Panc1 (cell line): Measurements from ENCODE around the gene LIME1. TPM values are rescaled to one million over a fixed set of nuclear protein-coding genes. Genes with fewer than 3 reads are reported as not detected.

Source experiments
- ATAC-seq: fragments of 200-7000 bp; cut with Tn5 transposase; 2 replicates; pipeline ENCODE4 v1.9.1; 2020; ENCODE audit warnings: mild to moderate bottlenecking, moderate library complexity
- BruUV-seq: library from RNA; stranded (reverse); fragments of 400-500 nt; replicated peaks from 2 replicates; lab custom pipeline; 2021; lab: Mats Ljungman, UMichigan
- CTCF ChIA-PET: fragments of 300-600 bp; sonication (Branson Sonifier 250); formaldehyde crosslinking; loops from one replicate; lab custom pipeline; 2022; ENCODE audit warnings: antibody characterized with exemption; lab: Charles Lee
- POLR2A ChIA-PET: fragments of 300-600 bp; sonication (Branson Sonifier 250); formaldehyde crosslinking; loops from one replicate; lab custom pipeline; 2022; ENCODE audit warnings: antibody characterized with exemption; lab: Charles Lee
- DNase-seq: peaks from one replicate; pipeline ENCODE4 v3.0.0-alpha.2; 2010; ENCODE audit warnings: low read depth, low spot score
- H3K27ac ChIP-seq: 2 replicates; pipeline ENCODE4 v1.5.1; 2011; ENCODE audit warnings: mild to moderate bottlenecking, low read length, inconsistent platforms
- H3K27me3 ChIP-seq: fragments of 200-500 bp; sonication (Bioruptor generic); 2 replicates; pipeline ENCODE4 v1.6.0; 2014; ENCODE audit warnings: low read length, inconsistent platforms; ENCODE audit not compliant: control insufficient read depth, insufficient read depth
- H3K36me3 ChIP-seq: fragments of 200-500 bp; sonication (Bioruptor generic); 2 replicates; pipeline ENCODE4 v1.5.1; 2014; ENCODE audit warnings: inconsistent platforms, mild to moderate bottlenecking, low read length, moderate library complexity; ENCODE audit not compliant: control insufficient read depth, insufficient read depth
- H3K4me1 ChIP-seq: 2 replicates; pipeline ENCODE4 v1.5.1; 2011; ENCODE audit warnings: inconsistent platforms, mild to moderate bottlenecking, low read length, moderate library complexity; ENCODE audit not compliant: control insufficient read depth, insufficient read depth
- H3K4me3 ChIP-seq, 2 experiments: 2 replicates each; pipeline ENCODE4 v1.5.1; 2011 to 2012; ENCODE audit warnings: low read depth in 2 of 2, low read length in 2 of 2, mild to moderate bottlenecking in 2 of 2, inconsistent platforms in 1 of 2, moderate library complexity in 1 of 2
- H3K9me3 ChIP-seq: fragments of 200-500 bp; sonication (Bioruptor generic); 2 replicates; pipeline ENCODE4 v1.5.1; 2014; ENCODE audit warnings: low read depth, mild to moderate bottlenecking, inconsistent platforms, low read length, moderate library complexity; ENCODE audit not compliant: control insufficient read depth, insufficient read depth
- CTCF ChIP-seq: fragments of 450-650 bp; IDR thresholded peaks from 2 replicates; pipeline ENCODE4 v1.5.1; 2017; ENCODE audit warnings: mild to moderate bottlenecking
- POLR2AphosphoS5 ChIP-seq: IDR thresholded peaks from 2 replicates; pipeline ENCODE4 v1.6.1; 2012; ENCODE audit warnings: mild to moderate bottlenecking, low read depth, low read length, moderate library complexity
- REST ChIP-seq, 2 experiments: IDR thresholded peaks; 2 replicates each; pipeline ENCODE4 v1.6.1; 2011 to 2012; ENCODE audit warnings: low read depth in 2 of 2, control low read depth in 1 of 2, low read length in 1 of 2, mild to moderate bottlenecking in 1 of 2, moderate library complexity in 1 of 2; ENCODE audit not compliant: insufficient read depth in 1 of 2
- SIN3A ChIP-seq: IDR thresholded peaks from 2 replicates; pipeline ENCODE4 v1.6.1; 2012; ENCODE audit warnings: low read depth, mild to moderate bottlenecking, low read length, moderate library complexity, borderline replicate concordance; ENCODE audit not compliant: insufficient read depth
- TCF7L2 ChIP-seq: IDR thresholded peaks from 2 replicates; pipeline ENCODE4 v1.6.1; 2011; ENCODE audit warnings: mild to moderate bottlenecking, low read depth, low read length, inconsistent platforms
- in situ Hi-C: cut with HindIII; loops from 2 replicates; pipeline ENCODE4 v1.10.0; 2016; ENCODE audit warnings: low sequenced_read_pairs, low pct_unique_long_range_greater_than_20kb
- intact Hi-C: fragments of 100-400 bp; cut with micrococcal nuclease; formaldehyde crosslinking; loops from one replicate; pipeline ENCODE4 v1.10.0; 2022; ENCODE audit not compliant: unreplicated experiment
- total RNA-seq: library from RNA; stranded (reverse); gene quantifications from one replicate; pipeline ENCODE4 v1.2.1, GENCODE V29; 2021; ENCODE audit not compliant: unreplicated experiment

LIME1 gene
- total RNA-seq, 1 experiment from 2014 or later = 15.2 TPM

- POLR2A ChIA-PET = no interaction called here
- intact Hi-C loops = no loop called here
- in situ Hi-C loops = no loop called here
- no peak for TF ChIP-seq TCF7L2
- TF ChIP-seq SIN3A = 0 out of 2 replicates have a peak, but pooled peaks have one; percentile 19
- peak overlapping the region; percentile 76 to 90 for H3K4me3 ChIP-seq
- DNase-seq (no peak), ATAC-seq (peak; percentile 57)
- no peaks in the 10 kb centered on the region for H3K27me3 ChIP-seq
- H3K36me3 ChIP-seq = peaks cover 12% of the 10 kb centered on the region; the same call in 1 of the 2 replicates
- peaks cover 28% of the 10 kb centered on the region for H3K4me1 ChIP-seq
- no peaks in the 10 kb centered on the region for H3K9me3 ChIP-seq
- CTCF ChIA-PET = interaction anchor here (0.8 kb wide), 1 partner anchor 128 kb away, joined by 3 read pairs; no protein-coding TSS in a partner anchor
- H3K27ac ChIP-seq = peak overlapping the region; percentile 91
- BruUV-seq = no TSS peak
Observed at GRCh38 chr20:63706852-63707557, 29.5 kb upstream of the LIME1 start.

GRCh38 chr20:63707558-63708300 is 28.7 kb upstream of the LIME1 start, which contains the start of the genes ARFRP1 and ZGPAT:
TSS of gene ARFRP1 (minus strand) at chr20:63707976. CDS start at chr20:63707091, 885 bp downstream.
TSS of gene ZGPAT (plus strand) at chr20:63708039. CDS start at chr20:63708581, 542 bp downstream.
- no peaks in the 10 kb centered on the region for H3K27me3 ChIP-seq
- H3K4me1 ChIP-seq = peaks cover 21% of the 10 kb centered on the region
- CTCF ChIA-PET = interaction anchor here (0.7 to 0.8 kb wide), 2 partner anchors 127 to 158 kb away, joined by 3 to 5 read pairs; partner anchors contain the start of gene TPD52L2
- no TSS peak for BruUV-seq
- peak within 1 kb of the TSS; percentile 91 for H3K27ac ChIP-seq
- peaks cover 14% of the 10 kb centered on the region; the same call in 1 of the 2 replicates for H3K36me3 ChIP-seq
- no peak for DNase-seq
- intact Hi-C loops = no loop called here
- in situ Hi-C loops = no loop called here
- POLR2A ChIA-PET = interaction anchor here (0.6 kb wide), 1 partner anchor 189 kb away, joined by 3 read pairs; no protein-coding TSS in a partner anchor
- peak within 1 kb of the TSS; percentile 76 to 90 for H3K4me3 ChIP-seq
- H3K9me3 ChIP-seq = no peaks in the 10 kb centered on the region
- peak; percentile 92 for ATAC-seq
- TF ChIP-seq REST (IDR thresholded peaks at IDR 0.05; ENCODE audit: insufficient read depth in 1 of 2, low read depth in 2 of 2, low read length in 1 of 2) = no peak
- peak; percentile 66; the same call in 1 of the 2 replicates for TF ChIP-seq SIN3A
- no peak for TF ChIP-seq CTCF
- TF ChIP-seq POLR2AphosphoS5 = peak; percentile 64; the same call in 1 of the 2 replicates
- peak; percentile 33; the same call in 1 of the 2 replicates for TF ChIP-seq TCF7L2
